Measurements from ENCODE around the gene CNMD. TPM values are rescaled to one million over a fixed set of nuclear protein-coding genes. Genes with fewer than 3 reads are reported as not detected.
"Not testable (repeated sequence)": the region's sequence is repeated elsewhere in the genome, so short reads cannot be mapped to it uniquely, and the experiment has no call there.

The CNMD gene
- total RNA-seq, 1 experiment from 2014 or later = not detected

GRCh38 chr13:52744842-52745375 lies 5.3 kb upstream of the CNMD start:
- DNase-seq (ENCODE audit: low read depth) = no peak

DNA sequence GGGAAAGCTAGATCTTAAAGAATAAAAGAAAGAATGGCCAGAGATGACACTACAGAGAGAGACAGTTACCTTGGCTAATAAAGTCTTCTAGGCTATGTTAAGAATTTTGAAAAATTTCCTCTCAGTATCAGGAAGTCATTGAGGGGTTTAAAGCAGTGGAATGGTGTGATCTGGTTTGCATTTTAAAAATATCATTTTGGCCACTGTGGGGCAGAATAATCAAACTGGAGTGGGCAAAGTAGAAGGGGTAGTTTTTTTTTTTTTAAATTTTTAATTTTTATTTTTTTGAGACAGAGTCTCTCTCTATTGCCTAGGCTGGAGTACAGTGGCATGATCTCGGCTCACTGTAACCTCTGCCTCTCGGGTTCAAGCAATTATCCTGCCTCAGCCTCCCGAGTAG lies 4.4 kb upstream of the CNMD start:
- no peak for DNase-seq (ENCODE audit: low read depth)

DNA sequence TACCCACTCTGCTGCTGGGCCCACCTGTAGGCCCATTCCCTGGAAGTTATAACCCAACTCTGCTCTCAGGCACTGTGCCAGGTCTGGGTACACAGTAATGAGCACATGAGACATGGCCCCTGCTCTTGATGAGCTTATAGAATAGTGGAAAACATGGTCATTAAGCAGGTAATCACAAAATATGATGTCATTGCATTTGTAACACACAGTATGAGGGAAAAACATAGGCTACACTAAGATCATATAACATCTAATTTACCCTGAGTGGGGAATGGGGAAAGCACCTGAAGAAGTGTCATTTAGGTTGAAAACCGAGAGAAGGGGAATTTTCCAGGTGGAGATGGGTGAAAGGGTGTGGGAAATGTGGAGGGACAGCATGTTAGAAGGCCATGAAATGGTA lies 3.9 kb upstream of the CNMD start:
- DNase-seq (ENCODE audit: low read depth) = no peak

GRCh38 chr13:52738719-52739467 lies 727 bp downstream of the CNMD start:
- no peak for DNase-seq (ENCODE audit: low read depth)

DNA sequence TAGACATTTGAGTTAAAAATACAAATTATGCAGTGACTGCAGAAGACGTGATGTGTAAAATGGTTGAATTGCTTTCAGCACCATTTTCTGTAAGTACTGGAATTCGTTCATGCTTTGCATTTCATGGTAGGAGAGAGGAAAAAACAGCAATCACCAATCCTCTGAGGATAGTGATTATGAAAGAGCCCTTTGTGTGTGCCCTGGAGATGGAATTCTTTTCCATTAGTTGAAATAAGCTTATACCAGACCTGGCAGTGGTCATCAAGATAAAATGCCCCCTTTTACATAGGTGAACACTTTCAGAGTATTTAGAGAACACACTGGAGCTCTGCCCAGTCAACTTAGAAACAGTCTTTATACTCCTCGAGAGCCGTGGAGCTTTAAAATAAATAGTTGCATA lies 1.7 kb downstream of the CNMD start:
- DNase-seq (ENCODE audit: low read depth) = no peak

- no peak for DNase-seq (ENCODE audit: low read depth)
Measured at GRCh38 chr13:52737451-52737850, 2.2 kb downstream of the CNMD start.

DNA sequence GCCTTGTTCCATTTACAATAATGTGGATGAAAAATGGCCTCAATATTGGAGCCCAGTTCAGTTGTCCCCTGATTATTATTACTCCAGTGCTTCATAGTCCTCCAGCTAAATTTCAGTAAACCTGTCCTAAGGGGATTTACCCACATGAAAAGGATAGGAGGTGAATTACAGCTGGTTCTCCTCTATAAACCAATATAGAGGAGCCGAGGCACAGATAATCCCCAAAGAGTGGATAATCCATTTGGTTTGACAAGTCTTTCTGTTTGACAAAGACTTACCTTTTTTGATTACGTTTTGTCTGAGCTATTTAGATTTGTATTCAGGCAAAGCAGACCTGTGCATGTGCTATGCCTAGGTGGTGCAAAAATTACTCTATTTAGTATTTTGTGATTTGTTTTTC lies 2.7 kb downstream of the CNMD start:
- no peak for DNase-seq (ENCODE audit: low read depth)

DNA sequence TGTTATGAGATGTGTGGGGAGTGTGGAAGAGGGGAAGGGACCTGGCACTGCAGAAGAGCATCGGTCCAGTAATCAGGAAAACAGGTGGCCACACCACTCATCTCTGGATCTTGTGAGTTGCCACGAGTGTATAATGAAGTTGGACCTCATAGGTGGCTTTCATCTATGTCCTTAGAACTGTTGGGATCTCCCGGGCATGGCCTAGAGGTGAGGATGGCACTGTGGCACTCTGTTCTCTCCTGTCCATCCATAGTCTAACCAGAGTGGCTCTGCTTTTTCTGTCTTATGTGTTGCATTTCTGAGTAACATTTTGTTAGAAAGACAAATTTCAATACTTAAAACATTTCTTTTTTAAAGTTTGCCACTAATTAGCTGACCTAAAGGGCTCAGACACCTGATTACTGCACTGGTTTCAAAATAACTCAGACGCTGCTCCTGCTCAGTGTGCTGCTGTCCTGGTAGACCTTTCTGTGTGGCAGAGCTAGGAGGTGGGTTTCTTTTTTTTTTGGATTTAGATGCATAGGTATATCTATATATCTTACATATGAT lies 5.5 kb downstream of the CNMD start:
- DNase-seq (ENCODE audit: low read depth) = no peak

DNA sequence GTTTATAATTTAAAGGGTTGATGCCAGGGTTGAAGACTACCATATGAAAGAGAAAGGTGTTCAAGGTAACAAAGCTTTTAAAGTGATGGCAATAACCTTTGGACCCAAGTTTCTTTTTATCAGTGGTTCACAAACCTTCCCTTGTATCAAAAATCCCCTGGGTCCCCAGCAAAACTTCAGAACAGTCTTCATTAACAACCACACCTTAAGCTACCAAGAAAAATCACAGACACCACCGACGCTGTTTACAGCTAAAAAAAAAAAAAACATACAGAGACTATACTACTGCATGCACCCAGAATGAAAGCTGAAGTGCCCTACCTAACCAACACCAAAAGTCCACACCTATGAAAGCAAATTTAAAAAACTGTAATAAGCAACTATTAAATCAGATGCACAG lies 13.4 kb downstream of the CNMD start:
- DNase-seq (ENCODE audit: low read depth) = no peak

DNA sequence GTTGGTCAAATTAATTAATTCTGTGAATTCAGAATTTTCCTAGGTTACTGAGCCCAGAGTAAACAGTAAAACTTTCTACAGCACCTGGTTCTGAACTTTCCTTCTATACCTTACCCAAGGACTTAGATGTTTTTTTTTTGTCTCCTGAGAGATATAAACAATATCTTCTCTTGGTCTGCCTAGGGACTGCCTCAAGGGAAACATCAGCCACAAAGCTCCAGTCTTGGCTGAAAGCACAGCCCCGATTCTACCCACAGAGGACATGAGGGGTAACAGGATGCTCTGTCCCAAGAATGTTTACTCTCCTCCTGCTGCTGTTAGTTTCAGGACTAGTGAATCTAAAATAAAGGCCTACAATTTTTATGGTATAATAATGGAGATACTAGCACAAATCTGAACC lies 14.3 kb downstream of the CNMD start:
- DNase-seq (ENCODE audit: low read depth) = no peak

DNA sequence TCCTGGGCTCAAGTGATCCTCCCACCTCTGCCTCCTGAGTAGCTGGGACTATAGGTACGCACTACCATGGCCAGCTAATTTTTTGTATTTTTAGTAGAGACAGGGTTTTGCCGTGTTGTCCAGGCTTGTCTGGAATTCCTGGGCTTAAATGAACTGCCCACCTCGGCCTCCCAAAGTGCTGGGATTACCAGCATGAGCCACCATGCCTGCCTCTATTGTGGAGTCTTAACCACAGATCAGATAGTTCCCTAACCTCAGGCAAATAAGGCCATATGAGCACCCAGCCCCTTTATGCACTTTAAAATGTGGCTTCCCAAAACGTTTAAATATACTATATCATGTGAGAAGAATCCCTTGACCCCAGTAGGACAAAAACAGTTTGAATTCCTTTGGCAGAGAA lies 16.4 kb downstream of the CNMD start:
- no peak for DNase-seq (ENCODE audit: low read depth)

- DNase-seq (ENCODE audit: low read depth) = not testable (repeated sequence)
Measured at GRCh38 chr13:52721356-52721755, 18.3 kb downstream of the CNMD start.

DNA sequence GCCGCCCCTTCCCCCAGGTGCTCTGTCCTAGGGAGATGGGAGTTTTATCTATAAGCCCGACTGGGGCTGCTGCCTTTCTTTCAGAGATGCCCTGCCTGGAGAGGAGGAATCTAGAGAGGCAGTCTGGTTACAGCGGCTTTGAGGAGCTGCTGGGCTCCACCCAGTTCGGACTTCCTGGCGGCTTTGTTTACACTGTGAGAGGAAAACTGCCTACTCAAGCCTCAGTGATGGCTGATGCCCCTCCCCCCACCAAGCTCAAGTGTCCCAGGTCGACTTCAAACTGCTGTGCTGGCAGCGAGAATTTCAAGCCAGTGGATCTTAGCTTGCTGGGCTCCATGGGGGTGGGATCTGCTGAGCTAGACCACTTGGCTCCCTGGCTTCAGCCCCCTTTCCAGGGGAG lies 18.7 kb downstream of the CNMD start:
- DNase-seq (ENCODE audit: low read depth) = not testable (repeated sequence)

GRCh38 chr13:52713894-52714293 lies 25.7 kb downstream of the CNMD start:
- no peak for DNase-seq (ENCODE audit: low read depth)

- no peak for DNase-seq (ENCODE audit: low read depth)
Measured at GRCh38 chr13:52712385-52712784, 27.2 kb downstream of the CNMD start.

DNA sequence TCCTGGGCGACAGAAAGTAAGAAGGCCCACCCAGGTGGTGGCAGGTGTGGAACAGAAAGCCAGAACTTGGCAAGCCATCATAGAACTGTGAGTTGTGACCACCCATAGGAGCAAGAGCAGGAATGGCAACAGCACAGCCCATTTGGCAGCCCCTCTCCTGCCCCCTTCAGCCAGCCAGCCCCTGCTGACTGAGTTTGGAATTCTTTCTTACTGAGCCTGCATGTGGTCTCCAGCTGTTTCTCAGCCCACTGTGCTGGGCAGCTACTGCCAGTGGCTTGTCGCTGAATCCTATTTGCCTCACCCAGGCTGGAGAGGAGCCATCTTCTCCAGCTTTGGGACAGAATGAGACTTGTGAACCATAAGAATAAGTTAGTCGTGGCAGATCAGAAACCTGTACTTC lies 28.3 kb downstream of the CNMD start:
- DNase-seq (ENCODE audit: low read depth) = no peak

DNA sequence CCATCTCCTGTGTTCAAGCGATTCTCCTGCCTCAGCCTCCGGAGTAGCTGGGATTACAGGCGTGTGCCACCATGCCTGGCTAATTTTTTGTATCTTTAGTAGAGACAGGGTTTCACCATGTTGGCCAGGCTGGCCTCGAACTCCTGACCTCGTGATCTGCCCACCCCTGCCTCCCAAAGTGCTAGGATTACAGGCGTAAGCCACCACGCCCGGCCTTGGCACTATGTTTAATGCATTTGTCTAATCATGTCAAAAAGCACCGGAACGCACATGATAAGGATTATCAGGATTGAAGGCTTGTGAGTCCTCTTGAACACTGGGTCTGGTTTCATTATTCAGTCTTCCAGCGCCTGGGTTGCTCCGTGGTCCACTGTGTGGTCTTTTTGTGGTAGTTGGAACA lies 31.4 kb downstream of the CNMD start:
- DNase-seq (ENCODE audit: low read depth) = not testable (repeated sequence)

GRCh38 chr13:52707375-52707774 lies 32.2 kb downstream of the CNMD start:
- DNase-seq (ENCODE audit: low read depth) = no peak

GRCh38 chr13:52706081-52706480 lies 33.5 kb downstream of the CNMD start:
- DNase-seq (ENCODE audit: low read depth) = no peak

DNA sequence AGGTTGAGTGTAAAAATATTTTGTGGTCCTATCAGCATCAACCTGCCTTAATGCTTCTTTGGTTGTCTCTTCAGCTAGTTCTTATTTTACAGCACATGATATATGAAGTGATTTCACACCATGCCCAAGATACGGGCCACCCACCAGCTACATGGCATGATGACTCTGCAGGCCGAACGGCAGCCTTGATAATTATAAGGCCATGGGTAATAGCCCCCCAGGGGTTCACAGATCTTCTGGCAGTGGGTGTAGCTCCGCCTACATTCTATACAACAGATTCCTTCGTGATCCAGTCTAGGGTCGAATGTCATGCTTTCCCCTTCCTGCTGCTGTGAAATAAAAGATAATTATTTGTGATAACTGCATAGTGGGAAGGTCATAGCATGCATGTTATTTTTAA lies 36.1 kb downstream of the CNMD start:
- DNase-seq (ENCODE audit: low read depth) = no peak

DNA sequence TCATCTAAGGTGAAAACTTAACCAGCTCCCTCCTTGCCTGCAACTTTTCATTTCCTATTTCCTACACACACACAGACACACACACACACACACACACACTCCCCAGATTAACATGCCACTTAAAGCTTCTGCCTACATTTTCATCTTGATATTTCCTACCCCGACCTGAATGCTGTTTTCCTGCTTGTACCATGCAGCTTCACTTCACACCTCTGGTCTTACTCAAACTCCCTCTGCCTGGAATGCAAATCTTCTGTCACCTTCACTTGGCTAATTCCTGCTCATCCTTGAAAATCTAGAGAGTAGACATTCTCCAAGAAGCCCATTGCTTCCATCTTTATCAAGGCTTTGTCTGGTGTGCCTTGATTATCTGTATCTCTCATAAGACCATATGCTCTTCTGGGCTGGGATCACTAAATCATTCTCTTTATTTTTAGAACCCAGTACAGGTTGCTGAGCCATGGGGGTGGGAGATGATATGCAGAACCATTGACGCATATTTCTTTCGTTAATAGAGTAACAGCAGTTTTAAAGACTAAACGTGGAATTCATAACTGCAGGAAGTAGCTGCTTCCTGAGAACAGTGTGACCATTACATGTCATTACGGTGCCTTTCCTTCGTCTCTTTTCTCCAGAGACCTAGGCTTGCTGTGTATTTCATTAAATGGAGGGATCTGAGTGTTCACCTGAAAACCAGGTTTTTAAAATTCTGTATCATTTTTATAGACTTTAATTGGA lies 37.7 kb downstream of the CNMD start:
- no peak for DNase-seq (ENCODE audit: low read depth)

- DNase-seq (ENCODE audit: low read depth) = no peak
Measured at GRCh38 chr13:52696566-52696965, 43.1 kb downstream of the CNMD start.

GRCh38 chr13:52695856-52696255 lies 43.8 kb downstream of the CNMD start:
- DNase-seq (ENCODE audit: low read depth) = peak; percentile 2

Measured in RPMI7951 (cell line).